ENCODE results near the gene HSPB1. TPM values are rescaled to one million over a fixed set of nuclear protein-coding genes. Genes with fewer than 3 reads are reported as not detected.

The HSPB1 gene
- total RNA-seq, 4 donors from 2014 or later = 59.0 to 139 (median 88.3) TPM

- Histone ChIP-seq H3K4me3 (no peak overlapping the region), H3K4me1 (peaks cover 0 to 21% (median 3%) of the 10 kb centered on the region in 4 donors), H3K36me3 (peaks cover 0 to 62% (median 0%) of the 10 kb centered on the region in 3 donors), H3K27me3 (no peaks in the 10 kb centered on the region), H3K27ac (peak overlapping the region in 3 of 4 donors; percentile 59 to 92 (median 77)), H3K9me3 (no peaks in the 10 kb centered on the region)
- TF ChIP-seq CTCF (IDR thresholded peaks at IDR 0.05) (no peak), POLR2A (IDR thresholded peaks at IDR 0.05) (no peak)
- DNase-seq = no peak
Observed at GRCh38 chr7:76346778-76347177, 44.3 kb downstream of the HSPB1 start.

- H3K9me3 ChIP-seq = no peaks in the 10 kb centered on the region
- no peaks in the 10 kb centered on the region for H3K27me3 ChIP-seq
- H3K4me1 ChIP-seq = peaks cover 0 to 22% (median 5%) of the 10 kb centered on the region in 4 donors
- H3K36me3 ChIP-seq = peaks cover 0 to 57% (median 0%) of the 10 kb centered on the region in 3 donors
- H3K4me3 ChIP-seq = no peak overlapping the region
- no peak for DNase-seq
- TF ChIP-seq POLR2A (IDR thresholded peaks at IDR 0.05) (no peak), CTCF (IDR thresholded peaks at IDR 0.05) (no peak)
- peak overlapping the region in 1 of 4 donors; percentile 77 for H3K27ac ChIP-seq
Observed at GRCh38 chr7:76347710-76348109, 45.2 kb downstream of the HSPB1 start.

- peaks cover 0 to 43% (median 0%) of the 10 kb centered on the region in 3 donors for H3K36me3 ChIP-seq
- H3K27me3 ChIP-seq = no peaks in the 10 kb centered on the region
- no peak overlapping the region for H3K4me3 ChIP-seq
- TF ChIP-seq CTCF (IDR thresholded peaks at IDR 0.05) = no peak
- no peak for TF ChIP-seq POLR2A (IDR thresholded peaks at IDR 0.05)
- no peaks in the 10 kb centered on the region for H3K9me3 ChIP-seq
- no peak for DNase-seq
- no peak overlapping the region for H3K27ac ChIP-seq
- H3K4me1 ChIP-seq = peaks cover 0 to 29% (median 5%) of the 10 kb centered on the region in 4 donors
Observed at GRCh38 chr7:76349313-76349885, 46.9 kb downstream of the HSPB1 start.

- Histone ChIP-seq H3K4me1 (peaks cover 0 to 25% (median 5%) of the 10 kb centered on the region in 4 donors), H3K27me3 (no peaks in the 10 kb centered on the region), H3K4me3 (no peak overlapping the region), H3K36me3 (peaks cover 0 to 24% (median 0%) of the 10 kb centered on the region in 3 donors), H3K9me3 (no peaks in the 10 kb centered on the region), H3K27ac (no peak overlapping the region)
- TF ChIP-seq POLR2A (IDR thresholded peaks at IDR 0.05) = no peak
- no peak for TF ChIP-seq CTCF (IDR thresholded peaks at IDR 0.05)
- no peak for DNase-seq
Observed at GRCh38 chr7:76351372-76351771, 48.9 kb downstream of the HSPB1 start.

GRCh38 chr7:76352193-76352592 lies 49.7 kb downstream of the HSPB1 start:
- DNase-seq = no peak
- peaks cover 0 to 25% (median 3%) of the 10 kb centered on the region in 4 donors for H3K4me1 ChIP-seq
- H3K9me3 ChIP-seq = no peaks in the 10 kb centered on the region
- H3K27me3 ChIP-seq = no peaks in the 10 kb centered on the region
- no peak overlapping the region for H3K4me3 ChIP-seq
- no peak for TF ChIP-seq CTCF (IDR thresholded peaks at IDR 0.05)
- no peak for TF ChIP-seq POLR2A (IDR thresholded peaks at IDR 0.05)
- peaks cover 0 to 18% (median 0%) of the 10 kb centered on the region in 3 donors for H3K36me3 ChIP-seq
- no peak overlapping the region for H3K27ac ChIP-seq
